B cell (primary cell): ENCODE data around the gene FBLN2. TPM values are rescaled to one million over a fixed set of nuclear protein-coding genes. Genes with fewer than 3 reads are reported as not detected.
"Not testable (repeated sequence)": the region's sequence is repeated elsewhere in the genome, so short reads cannot be mapped to it uniquely, and the experiment has no call there.

Experiments
- ATAC-seq: fragments of 200-7000 bp; cut with Tn5 transposase; one replicate; pipeline ENCODE4 v1.10.0; 2021; ENCODE audit warnings: low read depth, mild to moderate bottlenecking, moderate number of reproducible peaks, moderate library complexity
- CTCF ChIA-PET: fragments of 350-600 bp; sonication (Branson Sonifier 250); formaldehyde crosslinking; loops from one replicate; lab custom pipeline; 2021; ENCODE audit warnings: antibody characterized with exemption, inconsistent platforms; lab: Charles Lee
- POLR2A ChIA-PET: fragments of 350-600 bp; sonication (Branson Sonifier 250); formaldehyde crosslinking; loops from one replicate; lab custom pipeline; 2021; ENCODE audit warnings: antibody characterized with exemption; lab: Charles Lee
- DNase-seq: peaks from one replicate; pipeline ENCODE4 v3.0.0; 2013
- H2AFZ ChIP-seq: 2 replicates; pipeline ENCODE4 v1.6.1; 2012; ENCODE audit warnings: mild to moderate bottlenecking, low read depth, low read length; ENCODE audit not compliant: insufficient read depth, poor library complexity, severe bottlenecking
- H3K27ac ChIP-seq, 2 donors: 1 replicate in 1 of 2; 2 replicates in 1 of 2; pipeline ENCODE4 v1.5.1; 2012 to 2013; ENCODE audit warnings: low read length in 2 of 2, mild to moderate bottlenecking in 2 of 2, moderate library complexity in 1 of 2
- H3K27me3 ChIP-seq, 4 experiments: fragments of 200-600 bp in 1 of 4; sonication (generic) in 1 of 4; replicated peaks in 1 of 4; 1 replicate in 2 of 4; 2 replicates in 2 of 4; pipeline versions ENCODE4 v1.6.1 to v1.7.0; 2013 to 2016; ENCODE audit warnings: low read length in 3 of 4, mild to moderate bottlenecking in 2 of 4, mixed read lengths in 1 of 4, moderate library complexity in 1 of 4; ENCODE audit not compliant: insufficient read depth in 4 of 4, control insufficient read depth in 3 of 4; ENCODE audit errors: control extremely low read depth in 1 of 4
- H3K36me3 ChIP-seq, 2 experiments: replicated peaks in 1 of 2; 1 replicate in 1 of 2; 2 replicates in 1 of 2; pipeline versions ENCODE4 v1.6.1 to v1.7.1; 2013; ENCODE audit warnings: low read length in 1 of 2; ENCODE audit not compliant: insufficient read depth in 2 of 2, control insufficient read depth in 1 of 2; ENCODE audit errors: control extremely low read depth in 1 of 2, extremely low read depth in 1 of 2
- H3K4me1 ChIP-seq, 2 donors: fragments of 200-600 bp in 1 of 2; sonication (generic) in 1 of 2; 1 replicate in 1 of 2; 2 replicates in 1 of 2; pipeline versions ENCODE4 v1.5.1 to v1.6.1; 2013 to 2017; ENCODE audit warnings: low read length in 2 of 2; ENCODE audit not compliant: control insufficient read depth in 2 of 2, insufficient read depth in 2 of 2
- H3K4me2 ChIP-seq: replicated peaks from 2 replicates; pipeline ENCODE3; 2012; ENCODE audit warnings: mild to moderate bottlenecking, low read depth, low read length; ENCODE audit not compliant: poor library complexity, severe bottlenecking
- H3K4me3 ChIP-seq, 5 experiments: fragments of 200-600 bp in 1 of 5; sonication (generic) in 1 of 5; 1 replicate in 3 of 5; 2 replicates in 2 of 5; pipeline versions ENCODE4 v1.5.1 to v1.7.0; 2011 to 2016; ENCODE audit warnings: low read length in 4 of 5, mild to moderate bottlenecking in 4 of 5, low read depth in 2 of 5, control low read depth in 1 of 5, moderate library complexity in 1 of 5; ENCODE audit not compliant: insufficient read depth in 1 of 5; ENCODE audit errors: control extremely low read depth in 1 of 5, extremely low read depth in 1 of 5
- H3K79me2 ChIP-seq: fragments of 200-600 bp; sonication (generic); one replicate; pipeline ENCODE4 v1.6.0; 2016; ENCODE audit warnings: low read length; ENCODE audit not compliant: control insufficient read depth, insufficient read depth
- H3K9ac ChIP-seq: fragments of 200-600 bp; sonication (generic); 2 replicates; pipeline ENCODE4 v1.6.1; 2017; ENCODE audit warnings: mild to moderate bottlenecking, low read length, moderate library complexity
- H3K9me3 ChIP-seq, 3 donors: one replicate each; pipeline versions ENCODE4 v1.6.1 to v1.7.1; 2013; ENCODE audit warnings: low read length in 2 of 3; ENCODE audit not compliant: control insufficient read depth in 2 of 3, insufficient read depth in 1 of 3; ENCODE audit errors: control extremely low read depth in 1 of 3
- H4K20me1 ChIP-seq: 2 replicates; pipeline ENCODE4 v1.6.0; 2012; ENCODE audit warnings: mild to moderate bottlenecking, low read length; ENCODE audit not compliant: insufficient read depth, control insufficient read depth, poor library complexity, severe bottlenecking
- H3K27ac Mint-ChIP-seq: one replicate; pipeline ENCODE4 v1.8.0; 2021; ENCODE audit warnings: mixed read lengths
- H3K27me3 Mint-ChIP-seq: one replicate; pipeline ENCODE4 v1.8.0; 2021; ENCODE audit warnings: mixed read lengths
- H3K4me1 Mint-ChIP-seq: one replicate; pipeline ENCODE4 v1.8.0; 2021; ENCODE audit warnings: mixed read lengths
- H3K4me3 Mint-ChIP-seq: one replicate; pipeline ENCODE4 v1.8.0; 2021; ENCODE audit warnings: mixed read lengths
- H3K9me3 Mint-ChIP-seq: one replicate; pipeline ENCODE4 v1.8.0; 2022; ENCODE audit warnings: mixed read lengths; ENCODE audit not compliant: insufficient read depth
- CTCF ChIP-seq: fragments of 200-600 bp; IDR thresholded peaks from one replicate; pipeline ENCODE4 v1.8.0; 2022; ENCODE audit warnings: antibody characterized with exemption, mild to moderate bottlenecking
- EZH2 ChIP-seq: IDR thresholded peaks from 2 replicates; pipeline ENCODE4 v1.6.1; 2012; ENCODE audit warnings: borderline replicate concordance, low read depth, mild to moderate bottlenecking, moderate library complexity, low read length; ENCODE audit not compliant: insufficient read depth, poor library complexity, severe bottlenecking
- WGBS: methylation state at CpG from one replicate; pipeline ENCODE4 v1.1.5; 2013; ENCODE audit warnings: missing lambda C conversion rate; ENCODE audit not compliant: insufficient coverage; 5-methylcytosine and 5-hydroxymethylcytosine counted together
- intact Hi-C: fragments of 100-400 bp; cut with micrococcal nuclease; formaldehyde crosslinking; loops from one replicate; pipeline ENCODE4 v1.10.0; 2022
- polyA plus RNA-seq: library from polyadenylated mRNA; depleted of rRNA; stranded (reverse); fragments of >200 nt; gene quantifications from 2 replicates; pipeline ENCODE4 v1.2.3, GENCODE V29; 2012
- total RNA-seq, 2 donors: library from RNA; stranded (reverse); fragments of 120-200 nt in 1 of 2; gene quantifications; 1 replicate in 1 of 2; 2 replicates in 1 of 2; pipeline versions ENCODE4 v1.2.3 to v1.2.4, GENCODE V29; 2013 to 2022

FBLN2 gene
- total and polyA plus RNA-seq, 2 donors (not counting 1 experiment from before 2014, with no cell fraction given): 3.6 to 8.2 TPM

- no peak overlapping the region for H2AFZ ChIP-seq
- H3K79me2 ChIP-seq: no peaks in the 10 kb centered on the region
- ChIA-PET CTCF (no interaction called here), POLR2A (no interaction called here)
- H3K27me3 ChIP-seq: no peaks in the 10 kb centered on the region
- Mint-ChIP-seq H3K27me3 (peaks cover 3% of the 10 kb centered on the region), H3K4me3 (no peak overlapping the region), H3K9me3 (peaks cover 2% of the 10 kb centered on the region), H3K27ac (no peak overlapping the region), H3K4me1 (no peaks in the 10 kb centered on the region)
- no peak overlapping the region for H3K4me2 ChIP-seq
- H4K20me1 ChIP-seq: no peaks in the 10 kb centered on the region
- ATAC-seq (no peak), DNase-seq (no peak)
- H3K4me3 ChIP-seq: no peak overlapping the region
- H3K9me3 ChIP-seq: peaks cover 0 to 16% (median 0%) of the 10 kb centered on the region in 3 donors
- no peaks in the 10 kb centered on the region for H3K36me3 ChIP-seq
- intact Hi-C loops: no loop called here
- 78% methylated on average over 5 of the region's 6 CpGs for WGBS
- no peak overlapping the region for H3K27ac ChIP-seq
- no peak overlapping the region for H3K9ac ChIP-seq
- H3K4me1 ChIP-seq: no peaks in the 10 kb centered on the region
- no peak for TF ChIP-seq CTCF
- no peak for TF ChIP-seq EZH2
Measured at GRCh38 chr3:13521309-13521708, 27.6 kb upstream of the FBLN2 start.

- H3K4me3 ChIP-seq, H3K27me3 ChIP-seq, CTCF ChIA-PET, H2AFZ ChIP-seq, H4K20me1 ChIP-seq, H3K4me1 Mint-ChIP-seq, intact Hi-C loops, H3K27me3 Mint-ChIP-seq, H3K27ac ChIP-seq, H3K4me2 ChIP-seq, H3K9me3 Mint-ChIP-seq, H3K36me3 ChIP-seq, POLR2A ChIA-PET, ATAC-seq, H3K4me1 ChIP-seq, DNase-seq, H3K27ac Mint-ChIP-seq, H3K4me3 Mint-ChIP-seq, H3K9ac ChIP-seq, H3K79me2 ChIP-seq: not testable (repeated sequence)
- H3K9me3 ChIP-seq: peaks cover 0 to 16% (median 0%) of the 10 kb centered on the region in 3 donors
- no CpG with 5 or more reads among the region's 2 CpGs for WGBS
Measured at GRCh38 chr3:13521749-13522148, 27.2 kb upstream of the FBLN2 start.
